NCI-H2171 (cell line): Measurements from ENCODE around the gene PRDM16.
A peak's percentile ranks its signal among the peaks of the same experiment; 100 is the strongest.

Experiments
- DNase-seq: peaks from one replicate; lab custom pipeline; 2025; lab: John Stamatoyannopoulos, UW

PRDM16 gene

DNA sequence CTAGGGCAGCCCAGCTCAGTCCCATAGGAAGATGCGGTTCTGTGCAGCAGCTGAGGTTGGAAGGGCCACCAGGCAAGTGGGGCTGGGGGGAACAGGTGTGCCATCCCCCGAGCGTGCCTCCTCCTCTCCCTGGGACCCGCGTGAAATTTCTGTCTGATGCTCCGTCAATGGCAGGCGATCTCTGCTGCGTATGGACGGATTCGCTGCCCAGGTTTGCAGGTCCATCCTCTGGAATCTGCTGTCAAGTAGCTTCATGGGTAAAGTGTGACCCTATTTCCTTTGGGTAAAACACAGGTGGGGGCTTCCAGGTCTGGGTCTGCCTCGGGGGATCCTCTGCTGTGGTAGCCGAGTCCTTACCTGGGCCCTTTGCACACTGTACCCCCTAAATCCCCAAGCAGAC, 270.9 kb downstream of the PRDM16 start:
- no peak for DNase-seq

DNA sequence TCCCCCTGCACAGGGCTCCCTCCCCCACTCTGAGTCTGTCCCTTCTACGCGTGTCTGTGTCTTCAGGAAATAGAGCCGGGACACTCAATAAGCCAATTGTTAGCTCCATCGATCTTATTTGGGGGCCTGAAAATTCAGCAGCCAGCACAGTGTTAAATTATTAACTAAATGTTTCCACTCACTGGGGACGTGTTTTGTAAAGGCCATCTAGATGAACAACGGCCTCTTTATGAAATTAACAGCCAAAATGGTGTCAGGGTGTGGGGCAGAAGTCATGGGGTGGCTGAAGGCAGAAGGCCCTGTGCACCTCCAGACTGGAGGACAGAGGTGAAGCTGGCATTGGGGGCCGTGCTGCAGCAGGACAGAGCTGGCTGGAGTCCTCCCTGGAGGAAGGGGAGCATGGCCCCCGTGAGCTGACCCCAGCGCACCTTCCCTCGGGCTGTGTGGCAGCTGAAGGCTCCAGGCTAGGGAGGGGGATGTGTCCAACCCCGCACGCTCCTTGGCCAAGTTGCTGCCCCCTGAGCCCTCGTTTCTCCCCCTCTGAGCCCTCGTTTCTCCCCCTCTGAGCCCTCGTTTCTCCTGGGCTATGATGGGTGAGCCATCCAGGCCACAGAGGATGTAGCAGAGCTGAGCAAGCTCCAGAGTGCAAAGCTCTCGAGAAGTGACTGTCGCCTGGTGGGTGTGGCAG, 271.7 kb downstream of the PRDM16 start:
- DNase-seq, result no peak

DNA sequence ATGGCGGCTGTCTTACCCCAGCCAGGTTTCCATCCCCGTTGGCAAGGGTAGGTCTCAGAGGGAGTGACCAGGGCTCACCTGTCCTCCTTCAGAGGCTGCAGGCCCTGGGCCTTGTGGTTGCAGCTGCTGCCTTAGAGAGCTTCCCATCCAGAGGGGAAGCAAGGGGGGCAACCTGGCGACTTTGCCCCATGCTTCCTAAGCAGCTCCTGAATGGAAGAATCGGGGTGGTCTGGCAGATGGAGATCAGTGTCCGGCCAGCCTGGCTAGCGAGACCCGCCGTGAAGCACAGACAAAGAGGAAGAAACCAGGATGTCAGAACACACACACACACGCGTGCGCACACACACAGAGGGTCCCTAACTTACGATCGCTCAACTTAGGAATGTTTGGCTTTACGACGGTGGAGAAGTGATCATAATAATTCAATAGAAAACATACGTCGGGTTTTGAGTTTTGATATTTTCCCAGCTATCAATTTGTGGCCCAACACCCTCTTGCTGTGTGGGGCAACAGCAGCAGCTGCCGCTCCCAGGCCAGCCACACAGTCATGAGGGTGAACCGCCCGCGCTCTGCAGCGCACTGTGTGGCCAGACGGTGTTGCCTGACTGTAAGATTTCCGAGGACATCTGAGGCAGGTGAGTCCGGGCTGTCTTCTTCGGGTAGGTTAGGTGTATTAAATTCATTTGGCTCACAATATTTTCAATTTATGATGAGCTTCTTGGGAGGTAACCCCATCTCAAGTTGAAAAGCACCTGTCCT, 272.4 kb downstream of the PRDM16 start:
- DNase-seq, result no peak

DNA sequence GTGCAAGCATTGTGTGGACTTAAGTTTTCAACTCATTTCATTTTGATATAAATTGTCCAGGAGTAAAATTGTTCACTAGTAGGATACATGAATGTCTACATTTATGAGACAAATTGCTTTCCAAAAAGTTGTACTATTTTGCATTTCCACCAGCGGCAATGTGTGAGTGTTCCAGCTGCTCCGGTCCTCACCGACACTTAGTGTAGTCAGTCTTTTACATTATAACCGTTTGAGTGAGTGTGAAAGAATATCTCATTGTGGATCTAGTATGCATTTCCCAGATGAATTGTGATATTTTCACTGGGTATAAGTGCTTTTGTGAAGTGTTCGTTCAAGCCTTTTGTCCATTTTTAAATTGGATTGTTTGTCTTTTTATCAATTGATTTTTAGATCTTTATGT, 274.0 kb downstream of the PRDM16 start:
- DNase-seq, result no peak

DNA sequence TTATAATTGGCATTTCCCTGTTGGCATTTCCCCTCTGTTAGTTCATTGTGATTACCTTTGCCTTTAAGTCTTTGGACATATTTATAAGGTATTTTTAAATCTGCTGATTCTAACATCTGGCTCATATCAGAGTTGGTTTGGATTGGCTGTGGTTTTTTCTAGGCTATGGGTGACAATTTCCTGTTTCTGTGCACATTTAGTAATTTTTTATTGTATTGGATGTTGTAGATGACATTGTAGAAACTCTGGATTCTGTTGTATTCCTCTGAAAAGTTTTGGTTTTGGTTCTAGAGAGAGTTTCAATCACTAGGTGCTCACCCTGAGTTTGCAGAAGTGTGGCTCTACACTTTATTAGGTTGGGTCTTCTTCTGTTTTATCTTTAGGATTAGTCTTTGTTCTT, 275.4 kb downstream of the PRDM16 start:
- DNase-seq, result no peak

DNA sequence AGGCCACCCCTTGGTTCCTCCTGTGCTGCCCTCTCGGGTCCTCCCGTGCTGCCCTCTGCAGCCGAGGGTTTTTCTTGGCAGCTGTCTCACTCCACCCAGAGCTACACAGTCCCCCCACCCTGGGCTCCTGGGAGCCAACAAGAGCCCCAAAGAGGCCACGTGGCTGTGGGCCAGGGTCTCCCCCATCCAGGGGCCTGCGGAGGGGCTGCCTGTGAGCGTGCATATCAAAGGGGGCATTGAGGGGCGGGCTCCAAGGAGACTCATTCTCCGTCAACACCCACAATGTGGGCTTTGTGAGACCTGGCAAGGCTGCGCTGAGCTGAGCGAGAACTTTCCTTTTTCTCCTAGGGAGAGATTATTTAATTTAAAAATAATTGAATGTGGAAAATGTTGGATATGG, 276.8 kb downstream of the PRDM16 start:
- no peak for DNase-seq

DNA sequence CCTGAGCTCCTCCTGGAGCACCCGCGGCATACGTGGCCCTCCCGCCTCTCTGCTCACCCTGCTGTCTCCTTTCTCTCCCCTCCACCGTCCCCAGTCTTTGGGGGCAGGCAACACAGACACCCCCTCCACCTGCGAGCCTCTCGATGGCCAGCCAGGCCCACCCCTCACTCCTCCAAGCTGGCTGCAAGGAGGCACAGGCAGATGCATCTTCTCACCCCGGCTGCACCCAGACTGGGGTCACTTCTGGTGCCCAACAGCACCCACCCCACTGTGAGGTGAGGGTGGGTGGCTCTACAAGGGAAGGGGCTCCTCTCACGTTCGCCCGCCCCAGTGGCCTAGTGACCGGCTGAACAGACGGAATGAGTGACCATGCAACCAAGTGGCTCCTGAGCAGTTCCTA, 277.5 kb downstream of the PRDM16 start:
- no peak for DNase-seq

DNA sequence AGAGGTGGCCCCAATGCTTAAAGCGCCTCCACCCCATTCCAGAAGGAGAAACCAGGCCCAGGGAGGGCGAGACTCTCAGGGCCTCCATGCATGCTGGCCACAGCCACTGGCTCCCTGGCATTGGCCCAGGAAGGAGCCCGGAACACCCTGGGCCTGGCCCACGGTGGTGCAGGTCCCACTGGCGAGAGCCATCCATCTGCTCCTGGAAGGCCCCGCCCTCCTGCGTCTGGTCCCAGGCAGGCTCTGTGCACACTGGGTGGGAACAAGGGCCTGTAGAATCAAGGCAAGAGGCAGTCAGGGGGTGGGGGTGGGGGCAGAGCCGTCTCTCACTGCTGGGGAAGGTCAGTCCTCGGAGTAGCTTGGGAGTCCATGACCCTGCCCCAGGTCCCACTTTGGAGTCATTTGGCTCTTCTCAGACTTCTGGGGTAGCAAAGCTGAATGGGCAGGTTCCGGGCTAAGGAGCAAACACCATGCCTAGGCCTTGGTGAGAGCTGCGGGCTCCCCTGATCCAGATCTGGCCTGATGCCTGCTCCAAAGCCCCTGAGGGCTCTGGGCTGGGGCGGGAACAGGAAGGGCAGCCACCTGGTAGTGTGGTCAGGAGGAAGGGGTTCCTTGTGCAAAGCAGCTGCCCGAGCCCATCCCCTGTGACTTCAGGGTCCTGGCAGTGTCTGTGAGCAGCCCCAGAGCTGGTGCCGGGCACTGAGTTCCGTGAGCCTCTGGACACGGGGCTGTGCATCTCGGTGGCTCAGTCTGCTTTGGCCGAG, 278.4 kb downstream of the PRDM16 start:
- no peak for DNase-seq

DNA sequence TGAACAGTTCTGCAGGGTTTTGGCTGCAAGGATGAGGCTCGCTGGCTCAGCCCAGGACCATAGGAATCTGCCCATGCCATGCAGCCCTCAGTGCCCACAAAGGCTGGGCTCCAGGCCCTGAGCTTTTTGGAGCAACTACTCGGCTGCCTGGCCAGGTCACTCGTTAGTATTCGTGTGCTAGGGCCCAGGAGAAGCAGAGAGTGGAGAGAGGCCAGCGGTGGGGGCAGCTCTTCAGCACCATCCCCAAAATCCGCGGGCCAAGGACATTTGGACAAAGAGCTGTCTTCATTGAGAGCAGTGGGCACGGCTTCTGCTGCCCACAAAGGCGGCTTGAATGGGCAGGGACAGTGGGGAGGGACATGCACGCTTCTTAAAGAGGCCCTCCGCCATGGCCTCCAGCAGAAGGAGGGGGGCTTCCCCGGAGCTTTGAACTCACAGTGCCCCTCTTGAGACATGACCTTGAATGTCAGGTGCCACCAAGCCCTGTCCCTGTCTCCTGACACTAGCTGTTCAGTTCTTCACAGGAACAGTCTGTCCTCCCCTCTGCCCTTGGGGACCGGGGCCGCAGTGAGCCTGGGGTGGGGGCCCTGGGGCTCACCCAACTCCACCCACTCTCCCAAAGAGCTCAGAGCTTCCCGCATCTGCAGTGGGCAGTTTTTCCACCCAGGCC, 279.3 kb downstream of the PRDM16 start:
- no peak for DNase-seq

DNA sequence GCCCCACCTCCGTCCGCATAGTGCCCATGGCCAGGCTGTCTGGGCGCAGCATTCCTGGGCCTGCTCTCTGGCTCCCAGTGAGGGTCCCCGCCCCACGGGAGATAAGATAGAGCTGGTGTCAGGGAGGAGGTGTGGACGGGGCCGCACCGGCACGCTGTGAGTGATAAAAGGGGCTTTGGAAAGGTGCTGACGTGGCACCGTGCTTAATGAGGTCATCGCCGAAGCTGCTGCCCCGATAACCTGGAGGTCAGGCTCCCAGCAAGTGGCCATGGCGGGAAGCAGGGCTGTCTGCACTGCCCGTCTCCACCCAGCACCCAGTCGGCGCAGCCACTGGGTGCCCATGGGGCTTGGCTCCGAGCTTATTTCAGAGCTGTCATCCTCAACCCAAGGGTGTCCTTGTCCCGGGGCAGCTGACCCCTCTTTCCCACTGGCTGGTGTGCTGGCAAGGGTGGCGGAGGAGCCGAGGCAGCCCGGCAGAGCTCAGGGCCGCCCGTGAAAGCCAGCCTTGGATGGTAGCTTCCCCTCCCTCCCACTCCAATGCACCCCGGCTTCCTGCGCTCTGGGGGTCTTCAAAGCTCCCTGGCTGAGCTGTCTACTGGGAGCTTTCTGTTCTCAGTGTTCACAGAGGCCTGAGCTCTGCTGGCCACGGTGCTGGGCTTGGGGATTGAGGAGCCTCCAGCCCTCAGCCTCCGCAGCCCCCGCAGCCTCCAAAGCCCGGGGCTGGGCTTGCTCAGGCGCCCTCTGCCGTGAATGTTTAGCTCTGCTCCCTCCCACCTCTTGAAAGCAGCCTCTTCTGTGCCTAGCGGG, 280.4 kb downstream of the PRDM16 start:
- DNase-seq, result no peak

DNA sequence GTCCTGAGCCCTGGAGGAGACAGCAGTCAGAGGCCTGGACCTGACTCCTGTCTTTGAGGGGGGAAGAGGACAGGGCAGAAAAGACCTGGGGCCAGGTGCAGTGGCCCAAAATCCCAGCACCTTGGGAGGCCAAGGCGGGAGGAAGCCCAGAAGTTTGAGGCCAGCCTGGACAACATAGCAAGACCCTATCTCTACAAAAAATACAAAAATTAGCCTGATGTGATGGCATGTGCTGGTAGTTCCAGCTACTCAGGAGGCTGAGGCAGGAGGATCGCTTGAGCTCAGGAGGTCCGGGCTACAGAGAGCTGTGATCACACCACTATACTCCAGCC, 280.9 kb downstream of the PRDM16 start:
- DNase-seq, result no peak

DNA sequence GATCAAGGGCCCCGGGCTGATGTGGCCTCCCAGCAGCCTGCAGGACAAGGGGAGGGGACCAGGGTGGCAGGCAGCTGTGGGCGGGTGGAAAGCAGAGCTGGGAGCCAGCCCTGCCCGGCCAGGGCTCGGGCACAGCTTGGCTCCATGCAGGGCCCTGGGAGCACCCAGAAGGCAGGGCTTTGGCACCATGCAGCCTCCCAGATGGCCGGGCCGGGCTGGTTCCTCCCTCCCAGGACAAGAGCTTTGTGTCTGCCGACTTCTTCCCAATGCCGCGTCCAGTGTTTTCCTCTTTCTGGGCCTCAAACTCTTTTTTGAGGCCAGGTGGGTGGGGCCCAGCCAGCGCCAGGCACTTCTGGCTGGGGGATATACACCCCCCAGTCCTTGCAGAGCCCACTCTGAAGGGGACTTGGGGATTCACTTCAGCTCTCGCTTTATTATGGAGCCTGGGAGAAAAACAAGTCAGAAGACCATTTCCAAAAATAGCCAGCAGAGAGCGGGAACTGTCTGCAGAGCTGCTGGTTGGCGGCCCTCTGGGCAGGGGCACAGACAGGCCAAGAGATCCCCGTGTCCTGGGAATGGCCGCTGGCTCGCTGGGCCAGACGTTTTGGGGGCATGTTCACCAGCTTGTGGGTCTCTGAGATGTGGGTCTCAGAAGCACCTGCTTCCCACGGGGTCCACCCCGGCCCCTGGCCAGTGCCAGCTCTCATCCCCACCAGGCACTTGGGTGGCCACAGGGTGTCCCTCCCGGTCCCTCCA, 281.7 kb downstream of the PRDM16 start:
- no peak for DNase-seq

DNA sequence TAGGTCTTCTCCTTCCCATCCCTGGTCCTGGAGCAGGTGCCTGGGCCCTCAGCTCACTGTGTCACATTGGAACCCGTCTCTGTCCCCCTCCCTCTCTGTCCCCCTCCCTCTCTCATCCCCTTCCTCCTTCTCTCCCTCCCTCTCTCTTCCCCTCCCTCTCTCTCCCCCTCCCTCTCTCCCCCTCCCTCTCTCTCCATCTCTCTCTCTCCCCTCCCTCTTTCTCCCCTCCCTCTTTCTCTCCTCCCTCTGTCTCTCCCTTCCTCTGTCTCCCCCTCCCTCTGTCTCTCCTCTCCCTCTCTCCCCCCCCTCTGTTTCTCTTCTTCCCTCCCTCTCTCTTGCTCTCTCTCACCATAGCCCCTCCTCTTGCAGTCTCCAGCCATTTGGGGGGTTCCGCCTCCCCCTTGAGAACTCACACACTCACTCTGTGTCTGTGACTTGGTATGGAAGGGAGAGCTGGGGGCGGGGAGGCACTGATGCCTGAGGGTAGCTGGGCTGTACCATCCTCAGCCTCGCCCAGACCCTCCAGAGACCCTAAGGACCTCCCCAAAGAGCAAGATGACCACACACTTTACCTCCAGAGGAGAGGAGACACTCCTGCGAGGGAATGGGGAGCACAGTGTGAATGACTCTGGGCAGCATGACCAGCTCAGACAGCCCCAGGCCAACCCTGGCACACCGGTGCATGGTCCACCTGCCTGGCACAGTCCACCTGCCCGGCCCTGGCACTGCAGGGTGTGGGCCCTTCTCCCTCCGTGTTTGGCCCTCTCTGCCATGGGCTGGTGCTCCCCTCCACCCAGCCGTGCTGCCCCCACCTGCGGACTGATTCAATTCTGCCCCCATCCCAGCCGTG, 282.7 kb downstream of the PRDM16 start:
- peak; percentile 31 for DNase-seq

DNA sequence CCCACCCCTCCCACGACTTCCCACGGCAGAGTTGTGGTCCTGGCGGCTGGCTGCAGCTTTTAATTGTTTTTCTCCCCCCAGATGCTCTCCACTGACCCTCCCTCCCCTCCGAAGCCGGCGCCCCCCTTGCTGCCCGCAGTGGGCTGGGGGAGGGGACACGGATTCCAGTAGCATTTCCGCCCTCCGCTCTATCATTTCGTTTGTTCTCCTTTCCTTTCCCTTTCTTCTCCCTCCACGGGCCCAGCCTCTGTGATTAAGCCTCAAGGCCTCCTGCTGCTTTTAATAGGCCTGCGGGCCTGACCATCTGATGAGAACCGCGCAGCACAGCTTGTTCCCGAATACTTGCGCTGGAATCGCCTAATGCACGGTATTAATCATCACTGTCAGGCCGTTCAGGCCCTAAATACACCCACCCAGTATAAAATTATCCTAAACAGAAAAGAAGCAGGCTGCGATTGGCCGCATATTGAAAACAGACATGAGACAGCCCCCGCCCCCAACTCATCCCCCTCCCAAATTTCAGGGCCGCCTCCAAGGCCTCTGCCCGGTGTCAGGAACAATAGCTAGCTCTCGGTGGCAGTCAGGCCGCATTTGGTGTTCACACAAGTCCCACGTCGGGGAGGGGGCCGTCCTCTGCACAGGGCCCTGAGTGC, 283.4 kb downstream of the PRDM16 start:
- DNase-seq, result peak; percentile 16

DNA sequence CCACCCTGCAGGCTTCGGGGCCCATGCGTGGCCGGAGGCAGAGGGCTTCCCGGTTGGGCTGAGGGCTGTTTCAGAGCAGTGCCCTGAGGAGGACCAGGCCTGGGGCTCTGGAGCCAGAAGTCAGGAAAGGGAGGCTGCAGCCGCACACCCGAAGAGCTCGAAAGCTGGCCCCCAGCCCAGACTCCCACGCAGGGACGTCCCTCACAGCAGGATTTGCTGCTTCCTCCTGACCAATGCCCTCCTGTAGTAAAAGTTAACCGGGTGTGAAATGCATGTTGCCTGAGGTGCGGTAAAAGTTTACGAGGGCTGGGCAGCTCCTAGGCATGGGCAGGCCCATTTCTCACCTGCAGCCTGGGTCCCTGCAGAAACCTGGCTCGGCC, 283.9 kb downstream of the PRDM16 start:
- DNase-seq, result no peak

DNA sequence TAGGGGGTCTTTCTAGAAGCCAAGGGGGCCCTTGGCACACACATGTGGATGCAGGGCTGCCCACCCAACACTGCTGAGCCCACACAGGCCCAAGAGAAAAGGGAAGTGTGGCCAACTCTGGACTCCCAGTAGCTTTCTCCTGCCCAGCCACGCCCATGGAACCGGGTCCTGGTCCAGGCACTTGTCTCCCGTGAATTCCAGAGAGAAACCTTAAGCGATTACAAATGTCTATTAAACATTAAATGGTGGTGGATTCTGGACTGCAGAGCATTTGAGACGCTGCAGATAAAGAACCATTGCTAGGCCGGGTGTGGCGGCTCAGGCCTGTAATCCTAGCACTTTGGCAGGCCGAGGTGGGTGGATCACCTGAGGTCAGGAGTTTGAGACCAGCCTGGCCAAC, 284.9 kb downstream of the PRDM16 start:
- no peak for DNase-seq

DNA sequence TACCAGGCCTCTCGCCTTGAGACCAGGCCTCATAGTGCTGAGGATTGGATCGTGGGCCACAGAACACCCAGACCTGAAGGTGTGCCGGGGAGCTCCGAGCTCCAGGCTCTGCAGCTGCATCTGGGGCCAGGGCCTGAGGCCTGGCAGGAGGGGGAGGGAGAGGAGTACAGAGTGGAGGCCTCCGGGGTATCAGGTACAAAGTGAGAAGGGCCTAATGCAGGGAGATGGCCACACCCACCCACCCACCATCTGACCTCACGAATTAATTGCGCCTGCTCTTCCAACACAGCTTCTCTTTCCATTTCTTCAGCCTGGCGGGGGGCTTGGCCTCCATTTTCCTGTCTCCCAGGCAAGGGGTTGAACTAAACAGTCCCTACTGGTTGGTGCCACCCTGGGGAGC, 286.1 kb downstream of the PRDM16 start:
- DNase-seq, result no peak

DNA sequence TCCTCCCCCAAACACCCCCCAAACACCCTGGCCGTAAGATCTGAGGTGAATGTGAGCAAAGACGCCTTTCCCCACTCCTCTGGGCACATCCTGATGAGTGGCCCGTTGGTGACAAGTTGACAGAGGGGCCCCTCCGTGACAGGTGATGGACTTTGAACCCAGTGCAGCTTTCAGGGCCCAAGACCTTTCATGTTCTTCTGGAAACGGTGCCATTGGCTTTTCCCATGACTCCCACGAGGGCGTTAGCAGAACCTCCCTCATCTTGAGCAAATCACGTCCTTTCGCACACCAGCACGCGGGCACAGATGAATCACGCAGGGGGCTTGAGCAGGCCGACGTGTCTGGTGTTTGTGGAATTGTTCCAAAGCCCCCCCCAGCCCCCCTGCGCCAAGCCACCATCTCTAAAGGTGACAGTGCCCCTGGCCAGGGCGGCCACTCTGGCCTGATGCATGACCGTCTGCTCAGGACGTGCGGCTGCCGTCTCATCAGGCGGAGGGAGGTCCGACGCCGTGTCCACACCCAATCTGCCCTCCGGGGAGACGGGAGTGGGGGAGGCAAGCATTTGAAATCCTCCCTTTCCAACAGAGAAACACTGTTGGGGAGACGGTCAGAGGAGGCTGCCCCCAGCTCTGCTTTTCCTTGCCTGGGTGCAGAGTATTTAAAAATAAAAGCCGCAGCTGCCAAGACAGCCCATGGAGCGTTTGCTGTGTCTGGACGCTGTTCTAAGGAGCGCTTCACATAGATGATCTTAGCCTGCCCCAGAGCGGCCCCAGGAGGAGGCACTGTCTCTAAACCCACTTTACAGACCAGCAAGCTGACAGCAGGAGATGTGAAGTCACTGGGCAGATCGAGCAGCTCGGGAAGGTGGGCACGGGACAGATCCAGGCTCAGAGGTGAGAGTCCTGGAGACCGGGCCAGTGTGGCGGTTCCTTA, 287.2 kb downstream of the PRDM16 start:
- no peak for DNase-seq
